Kidney glomerular epithelial cell (primary cell): ENCODE data around the gene SAMD4A.

ENCODE experiments used
- DNase-seq: peaks from one replicate; lab custom pipeline; 2025; lab: John Stamatoyannopoulos, UW

The SAMD4A gene

GRCh38 chr14:54686219-54686870 lies 119.4 kb downstream of the SAMD4A start:
- DNase-seq: peak; percentile 69

GRCh38 chr14:54686871-54687749 lies 120.2 kb downstream of the SAMD4A start:
- no peak for DNase-seq

- DNase-seq: no peak
Observed at GRCh38 chr14:54687750-54688119, 120.8 kb downstream of the SAMD4A start.

- no peak for DNase-seq
Observed at GRCh38 chr14:54688229-54688628, 121.3 kb downstream of the SAMD4A start.

- DNase-seq: no peak
Observed at GRCh38 chr14:54689928-54690327, 123.0 kb downstream of the SAMD4A start.

- DNase-seq: no peak
Observed at GRCh38 chr14:54690887-54691286, 124.0 kb downstream of the SAMD4A start.

GRCh38 chr14:54691525-54692283 lies 124.8 kb downstream of the SAMD4A start:
- peak; percentile 66 for DNase-seq

- DNase-seq: no peak
Observed at GRCh38 chr14:54692284-54692772, 125.4 kb downstream of the SAMD4A start.

- DNase-seq: no peak
Observed at GRCh38 chr14:54693761-54694160, 126.8 kb downstream of the SAMD4A start.

- no peak for DNase-seq
Observed at GRCh38 chr14:54695196-54695595, 128.3 kb downstream of the SAMD4A start.

GRCh38 chr14:54697001-54697400 lies 130.1 kb downstream of the SAMD4A start:
- no peak for DNase-seq

GRCh38 chr14:54697803-54698202 lies 130.9 kb downstream of the SAMD4A start:
- no peak for DNase-seq

- DNase-seq: no peak
Observed at GRCh38 chr14:54698501-54698900, 131.6 kb downstream of the SAMD4A start.

- peak; percentile 70 for DNase-seq
Observed at GRCh38 chr14:54698966-54699530, 132.1 kb downstream of the SAMD4A start.

GRCh38 chr14:54699735-54700134 lies 132.8 kb downstream of the SAMD4A start:
- DNase-seq: no peak

- no peak for DNase-seq
Observed at GRCh38 chr14:54700717-54701116, 133.8 kb downstream of the SAMD4A start.

GRCh38 chr14:54702014-54702491 lies 135.1 kb downstream of the SAMD4A start:
- no peak for DNase-seq

GRCh38 chr14:54702492-54702891 lies 135.6 kb downstream of the SAMD4A start:
- DNase-seq: no peak

- no peak for DNase-seq
Observed at GRCh38 chr14:54703082-54703481, 136.2 kb downstream of the SAMD4A start.

- DNase-seq: no peak
Observed at GRCh38 chr14:54703724-54704123, 136.8 kb downstream of the SAMD4A start.

- no peak for DNase-seq
Observed at GRCh38 chr14:54704768-54705167, 137.8 kb downstream of the SAMD4A start.

- no peak for DNase-seq
Observed at GRCh38 chr14:54706769-54707168, 139.8 kb downstream of the SAMD4A start.
